ENCODE data around the gene PRC1. TPM values are rescaled to one million over a fixed set of nuclear protein-coding genes. Genes with fewer than 3 reads are reported as not detected.

Gene PRC1
- total and polyA plus RNA-seq, 2 of the 13 experiments (the other 11 are each of a cell fraction or from before 2014, with no cell fraction given), result 137 to 162 TPM

DNA sequence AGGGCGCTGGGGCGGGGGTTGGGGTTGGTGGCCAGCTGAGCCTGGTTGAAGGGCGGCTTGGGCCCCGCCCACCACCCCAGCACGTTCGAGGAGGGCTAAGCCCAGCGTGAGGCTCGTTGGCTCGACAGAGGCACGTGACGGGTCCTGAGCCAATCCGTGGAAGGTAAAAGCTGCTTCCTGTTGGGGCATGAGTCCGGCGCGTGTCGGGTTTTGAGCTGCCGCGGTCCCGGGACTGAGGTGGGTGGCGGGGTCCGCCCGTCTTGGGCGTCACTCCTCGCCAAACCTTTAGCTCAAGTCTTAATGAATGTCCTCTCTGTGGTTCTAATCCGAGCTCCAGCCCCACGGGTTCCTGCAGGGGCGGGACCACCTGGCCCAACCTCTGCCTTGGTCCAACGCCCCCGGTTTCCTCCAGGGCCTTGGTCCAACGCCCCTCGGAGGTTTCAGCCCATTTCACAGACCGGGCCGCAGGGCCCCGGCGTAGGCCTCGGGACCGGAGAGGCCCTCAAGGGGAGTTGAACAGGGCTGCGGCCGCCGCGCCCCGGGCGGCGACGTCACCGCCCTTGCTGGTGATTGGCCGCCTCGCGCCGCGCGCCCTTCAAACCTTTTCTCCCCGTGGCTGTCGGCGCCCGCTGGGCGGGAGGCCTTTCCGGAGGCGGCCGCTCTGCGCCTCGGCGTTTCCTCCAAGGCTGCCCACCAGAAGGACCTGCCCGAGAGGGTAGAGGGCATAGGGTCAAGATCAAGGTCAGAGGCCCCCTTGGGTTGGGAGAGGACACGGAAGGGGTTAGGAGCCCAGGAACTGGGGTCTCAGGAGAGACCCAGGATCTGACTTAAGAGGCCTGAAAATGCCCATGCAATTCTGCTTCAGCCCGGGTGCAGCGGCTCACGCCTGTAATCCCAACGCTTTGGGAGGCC lies 39.4 kb downstream of the PRC1 start, which contains the start of gene RCCD1 (continued):
- TF ChIP-seq, protein P1, sequence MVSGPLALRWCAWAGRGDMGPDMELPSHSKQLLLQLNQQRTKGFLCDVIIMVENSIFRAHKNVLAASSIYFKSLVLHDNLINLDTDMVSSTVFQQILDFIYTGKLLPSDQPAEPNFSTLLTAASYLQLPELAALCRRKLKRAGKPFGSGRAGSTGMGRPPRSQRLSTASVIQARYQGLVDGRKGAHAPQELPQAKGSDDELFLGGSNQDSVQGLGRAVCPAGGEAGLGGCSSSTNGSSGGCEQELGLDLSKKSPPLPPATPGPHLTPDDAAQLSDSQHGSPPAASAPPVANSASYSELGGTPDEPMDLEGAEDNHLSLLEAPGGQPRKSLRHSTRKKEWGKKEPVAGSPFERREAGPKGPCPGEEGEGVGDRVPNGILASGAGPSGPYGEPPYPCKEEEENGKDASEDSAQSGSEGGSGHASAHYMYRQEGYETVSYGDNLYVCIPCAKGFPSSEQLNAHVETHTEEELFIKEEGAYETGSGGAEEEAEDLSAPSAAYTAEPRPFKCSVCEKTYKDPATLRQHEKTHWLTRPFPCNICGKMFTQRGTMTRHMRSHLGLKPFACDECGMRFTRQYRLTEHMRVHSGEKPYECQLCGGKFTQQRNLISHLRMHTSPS (CRISPR knock-in tag; IDR thresholded peaks at IDR 0.05; ENCODE audit: low read depth), result peak; percentile 53; the same call in 1 of the 2 replicates
- TF ChIP-seq, protein P2, sequence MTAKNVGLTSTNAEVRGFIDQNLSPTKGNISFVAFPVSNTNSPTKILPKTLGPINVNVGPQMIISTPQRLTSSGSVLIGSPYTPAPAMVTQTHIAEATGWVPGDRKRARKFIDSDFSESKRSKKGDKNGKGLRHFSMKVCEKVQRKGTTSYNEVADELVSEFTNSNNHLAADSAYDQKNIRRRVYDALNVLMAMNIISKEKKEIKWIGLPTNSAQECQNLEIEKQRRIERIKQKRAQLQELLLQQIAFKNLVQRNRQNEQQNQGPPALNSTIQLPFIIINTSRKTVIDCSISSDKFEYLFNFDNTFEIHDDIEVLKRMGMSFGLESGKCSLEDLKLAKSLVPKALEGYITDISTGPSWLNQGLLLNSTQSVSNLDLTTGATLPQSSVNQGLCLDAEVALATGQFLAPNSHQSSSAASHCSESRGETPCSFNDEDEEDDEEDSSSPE (CRISPR knock-in tag; IDR thresholded peaks at IDR 0.05), result peak; percentile 98
- TF ChIP-seq BCL6 (CRISPR knock-in tag; IDR thresholded peaks at IDR 0.05), result peak; percentile 15; the same call in 1 of the 2 replicates
- TF ChIP-seq ZNF558 (CRISPR knock-in tag; IDR thresholded peaks at IDR 0.05; ENCODE audit: borderline replicate concordance), result peak; percentile 75; the same call in 1 of the 2 replicates
- 0 out of 2 replicates have a peak, but pooled peaks have one; percentile 53 for TF ChIP-seq ZBTB7B (CRISPR knock-in tag; IDR thresholded peaks at IDR 0.05)
- TF ChIP-seq, protein P3, sequence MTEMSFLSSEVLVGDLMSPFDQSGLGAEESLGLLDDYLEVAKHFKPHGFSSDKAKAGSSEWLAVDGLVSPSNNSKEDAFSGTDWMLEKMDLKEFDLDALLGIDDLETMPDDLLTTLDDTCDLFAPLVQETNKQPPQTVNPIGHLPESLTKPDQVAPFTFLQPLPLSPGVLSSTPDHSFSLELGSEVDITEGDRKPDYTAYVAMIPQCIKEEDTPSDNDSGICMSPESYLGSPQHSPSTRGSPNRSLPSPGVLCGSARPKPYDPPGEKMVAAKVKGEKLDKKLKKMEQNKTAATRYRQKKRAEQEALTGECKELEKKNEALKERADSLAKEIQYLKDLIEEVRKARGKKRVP (CRISPR knock-in tag; IDR thresholded peaks at IDR 0.05), result no peak
- TF ChIP-seq YY1 (IDR thresholded peaks at IDR 0.05; ENCODE audit: insufficient read depth, insufficient replicate concordance, low read depth, low read length), result peak; percentile 21
- TF ChIP-seq, protein P4, sequence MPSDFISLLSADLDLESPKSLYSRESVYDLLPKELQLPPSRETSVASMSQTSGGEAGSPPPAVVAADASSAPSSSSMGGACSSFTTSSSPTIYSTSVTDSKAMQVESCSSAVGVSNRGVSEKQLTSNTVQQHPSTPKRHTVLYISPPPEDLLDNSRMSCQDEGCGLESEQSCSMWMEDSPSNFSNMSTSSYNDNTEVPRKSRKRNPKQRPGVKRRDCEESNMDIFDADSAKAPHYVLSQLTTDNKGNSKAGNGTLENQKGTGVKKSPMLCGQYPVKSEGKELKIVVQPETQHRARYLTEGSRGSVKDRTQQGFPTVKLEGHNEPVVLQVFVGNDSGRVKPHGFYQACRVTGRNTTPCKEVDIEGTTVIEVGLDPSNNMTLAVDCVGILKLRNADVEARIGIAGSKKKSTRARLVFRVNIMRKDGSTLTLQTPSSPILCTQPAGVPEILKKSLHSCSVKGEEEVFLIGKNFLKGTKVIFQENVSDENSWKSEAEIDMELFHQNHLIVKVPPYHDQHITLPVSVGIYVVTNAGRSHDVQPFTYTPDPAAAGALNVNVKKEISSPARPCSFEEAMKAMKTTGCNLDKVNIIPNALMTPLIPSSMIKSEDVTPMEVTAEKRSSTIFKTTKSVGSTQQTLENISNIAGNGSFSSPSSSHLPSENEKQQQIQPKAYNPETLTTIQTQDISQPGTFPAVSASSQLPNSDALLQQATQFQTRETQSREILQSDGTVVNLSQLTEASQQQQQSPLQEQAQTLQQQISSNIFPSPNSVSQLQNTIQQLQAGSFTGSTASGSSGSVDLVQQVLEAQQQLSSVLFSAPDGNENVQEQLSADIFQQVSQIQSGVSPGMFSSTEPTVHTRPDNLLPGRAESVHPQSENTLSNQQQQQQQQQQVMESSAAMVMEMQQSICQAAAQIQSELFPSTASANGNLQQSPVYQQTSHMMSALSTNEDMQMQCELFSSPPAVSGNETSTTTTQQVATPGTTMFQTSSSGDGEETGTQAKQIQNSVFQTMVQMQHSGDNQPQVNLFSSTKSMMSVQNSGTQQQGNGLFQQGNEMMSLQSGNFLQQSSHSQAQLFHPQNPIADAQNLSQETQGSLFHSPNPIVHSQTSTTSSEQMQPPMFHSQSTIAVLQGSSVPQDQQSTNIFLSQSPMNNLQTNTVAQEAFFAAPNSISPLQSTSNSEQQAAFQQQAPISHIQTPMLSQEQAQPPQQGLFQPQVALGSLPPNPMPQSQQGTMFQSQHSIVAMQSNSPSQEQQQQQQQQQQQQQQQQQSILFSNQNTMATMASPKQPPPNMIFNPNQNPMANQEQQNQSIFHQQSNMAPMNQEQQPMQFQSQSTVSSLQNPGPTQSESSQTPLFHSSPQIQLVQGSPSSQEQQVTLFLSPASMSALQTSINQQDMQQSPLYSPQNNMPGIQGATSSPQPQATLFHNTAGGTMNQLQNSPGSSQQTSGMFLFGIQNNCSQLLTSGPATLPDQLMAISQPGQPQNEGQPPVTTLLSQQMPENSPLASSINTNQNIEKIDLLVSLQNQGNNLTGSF (CRISPR knock-in tag; IDR thresholded peaks at IDR 0.05), result peak; percentile 89
- TF ChIP-seq, protein P5, sequence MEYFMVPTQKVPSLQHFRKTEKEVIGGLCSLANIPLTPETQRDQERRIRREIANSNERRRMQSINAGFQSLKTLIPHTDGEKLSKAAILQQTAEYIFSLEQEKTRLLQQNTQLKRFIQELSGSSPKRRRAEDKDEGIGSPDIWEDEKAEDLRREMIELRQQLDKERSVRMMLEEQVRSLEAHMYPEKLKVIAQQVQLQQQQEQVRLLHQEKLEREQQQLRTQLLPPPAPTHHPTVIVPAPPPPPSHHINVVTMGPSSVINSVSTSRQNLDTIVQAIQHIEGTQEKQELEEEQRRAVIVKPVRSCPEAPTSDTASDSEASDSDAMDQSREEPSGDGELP (IDR thresholded peaks at IDR 0.05; ENCODE audit: borderline replicate concordance, low read depth), result peak; percentile 87
- TF ChIP-seq, protein P6, sequence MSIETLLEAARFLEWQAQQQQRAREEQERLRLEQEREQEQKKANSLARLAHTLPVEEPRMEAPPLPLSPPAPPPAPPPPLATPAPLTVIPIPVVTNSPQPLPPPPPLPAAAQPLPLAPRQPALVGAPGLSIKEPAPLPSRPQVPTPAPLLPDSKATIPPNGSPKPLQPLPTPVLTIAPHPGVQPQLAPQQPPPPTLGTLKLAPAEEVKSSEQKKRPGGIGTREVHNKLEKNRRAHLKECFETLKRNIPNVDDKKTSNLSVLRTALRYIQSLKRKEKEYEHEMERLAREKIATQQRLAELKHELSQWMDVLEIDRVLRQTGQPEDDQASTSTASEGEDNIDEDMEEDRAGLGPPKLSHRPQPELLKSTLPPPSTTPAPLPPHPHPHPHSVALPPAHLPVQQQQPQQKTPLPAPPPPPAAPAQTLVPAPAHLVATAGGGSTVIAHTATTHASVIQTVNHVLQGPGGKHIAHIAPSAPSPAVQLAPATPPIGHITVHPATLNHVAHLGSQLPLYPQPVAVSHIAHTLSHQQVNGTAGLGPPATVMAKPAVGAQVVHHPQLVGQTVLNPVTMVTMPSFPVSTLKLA (IDR thresholded peaks at IDR 0.05), result peak; percentile 82

Data from HepG2 (cell line).